ENCODE measurements around the gene TTLL3.
A peak's percentile ranks its signal among the peaks of the same experiment; 100 is the strongest.

The TTLL3 gene

DNA sequence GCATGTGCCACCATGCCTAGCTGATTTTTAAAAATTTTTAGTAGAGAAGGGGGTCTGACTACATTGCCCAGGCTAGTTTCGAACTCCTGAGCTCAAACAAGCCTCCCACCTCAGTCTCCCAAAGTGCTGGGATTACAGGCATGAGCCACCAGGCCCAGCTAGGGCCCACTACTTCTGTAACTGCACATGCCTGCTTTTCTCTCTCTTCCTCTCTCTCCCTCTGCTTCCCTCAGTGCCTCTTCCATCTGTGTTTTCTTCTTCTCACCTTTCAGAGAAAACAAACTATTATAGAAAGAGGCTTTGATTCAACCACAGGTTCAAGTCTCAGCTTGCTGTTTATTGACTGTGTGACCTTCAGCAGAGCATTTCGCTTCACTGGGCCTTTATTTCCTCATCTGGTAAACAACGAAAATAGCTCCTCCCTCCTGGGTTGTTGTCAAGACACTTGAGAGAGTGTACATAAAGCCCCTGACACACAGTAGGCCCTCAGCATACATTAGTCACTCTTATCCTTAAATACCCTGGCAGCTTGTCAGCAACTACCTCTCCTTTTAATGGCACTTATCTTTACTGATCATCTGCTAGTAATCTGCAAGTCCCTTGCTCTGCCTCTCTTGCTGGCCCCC, 28.0 kb upstream of the TTLL3 start:
- DNase-seq: no peak

DNA sequence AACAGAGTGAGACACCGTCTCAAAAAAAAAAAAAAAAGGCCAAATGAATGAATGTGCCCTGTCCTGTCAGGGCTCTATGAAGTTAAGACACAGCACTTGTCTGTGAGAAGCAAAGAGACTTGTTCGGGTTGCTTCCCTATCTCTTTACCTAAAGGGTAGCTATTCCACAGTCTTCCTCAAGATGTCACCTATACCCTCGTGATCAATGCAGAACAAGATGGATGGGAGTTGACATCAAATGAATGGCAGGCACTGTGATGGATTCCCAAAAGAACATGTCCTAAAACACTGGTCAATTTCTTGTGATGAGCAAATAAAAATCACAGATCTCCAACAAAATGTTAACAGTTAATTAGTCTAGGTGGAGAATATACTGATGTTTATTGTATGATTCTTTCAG, 27.3 kb upstream of the TTLL3 start:
- DNase-seq: no peak

DNA sequence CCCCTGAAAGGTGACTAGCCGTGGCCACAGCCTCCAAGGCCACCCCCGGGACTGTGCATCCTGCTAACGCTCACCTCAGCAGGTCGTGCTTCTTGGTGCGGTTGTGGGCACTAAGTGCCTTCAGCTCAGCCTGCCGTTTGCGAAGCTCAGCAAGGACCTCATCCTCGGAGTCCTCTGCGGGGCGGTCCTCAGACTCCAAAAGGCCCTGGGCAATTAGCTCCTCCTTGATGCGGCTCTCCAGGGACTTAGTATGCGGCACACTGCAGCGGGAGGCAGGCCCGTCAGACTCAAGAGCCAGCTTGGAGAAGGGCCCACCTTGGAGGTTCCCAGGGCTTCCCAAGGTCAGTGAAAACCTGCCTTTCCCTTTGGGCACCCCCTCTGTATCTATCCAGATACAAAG, 26.1 kb upstream of the TTLL3 start:
- DNase-seq: no peak

DNA sequence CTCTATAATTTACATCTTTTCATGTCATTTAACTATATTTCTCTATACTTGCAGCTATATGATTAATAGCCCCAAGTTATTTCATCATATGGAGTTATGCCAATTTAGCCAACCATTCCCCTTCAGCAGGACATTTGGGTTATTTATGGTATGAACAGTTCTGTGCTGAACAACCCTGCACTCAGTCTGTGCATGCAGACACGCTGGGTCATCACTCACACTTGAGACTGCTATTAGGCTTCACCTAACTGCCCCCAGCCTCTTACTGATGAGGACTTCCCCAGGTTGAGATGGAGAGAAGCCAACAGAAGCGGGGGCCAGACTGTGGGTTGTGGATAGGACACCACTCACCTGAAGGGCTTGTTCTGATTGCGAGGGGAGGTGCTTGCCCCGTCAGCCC, 25.1 kb upstream of the TTLL3 start:
- DNase-seq: no peak

DNA sequence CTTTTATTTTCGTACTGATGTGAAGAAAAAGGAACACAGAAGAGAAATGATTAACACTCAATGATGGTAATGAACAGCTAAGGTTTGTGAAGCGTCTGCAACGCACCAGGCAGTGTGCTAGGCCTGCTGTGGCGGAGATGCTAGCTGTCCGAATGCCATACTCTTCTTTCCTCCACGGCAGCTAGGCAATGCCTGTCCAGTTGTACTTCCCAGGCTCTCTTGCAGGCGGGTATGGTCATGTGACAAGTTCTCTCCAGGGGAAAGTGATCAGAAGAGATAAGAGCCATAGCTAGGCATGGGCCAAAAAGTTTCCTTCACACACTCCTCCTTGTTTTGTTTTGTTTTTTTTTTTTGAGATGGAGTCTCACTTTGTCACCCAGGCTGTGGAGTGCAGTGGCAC, 24.5 kb upstream of the TTLL3 start:
- DNase-seq: no peak

DNA sequence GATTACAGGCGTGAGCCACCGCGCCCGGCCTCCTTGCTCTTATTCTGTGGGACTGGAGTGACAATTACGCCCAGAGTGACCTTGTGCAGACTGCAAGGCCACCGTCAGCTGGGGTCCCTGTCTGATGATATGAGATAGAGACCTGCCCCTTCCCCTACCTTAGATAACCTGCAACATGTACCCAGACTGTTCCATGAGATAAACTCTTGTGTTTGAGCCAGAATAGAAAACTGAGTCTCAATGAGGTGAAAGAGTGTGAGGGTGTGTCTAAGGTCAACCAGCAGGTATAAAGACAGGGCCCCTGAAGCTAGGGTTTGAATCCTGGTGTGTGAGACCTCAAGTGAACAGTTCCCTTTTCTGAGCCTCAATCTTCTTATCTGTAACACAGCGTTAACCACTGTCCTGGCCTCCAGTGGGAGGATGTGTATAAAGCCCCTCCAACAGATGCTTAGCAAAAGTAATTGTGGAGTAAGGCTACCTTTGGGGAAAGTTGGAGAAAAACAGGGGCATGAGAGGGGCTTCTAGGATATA, 23.8 kb upstream of the TTLL3 start:
- no peak for DNase-seq

DNA sequence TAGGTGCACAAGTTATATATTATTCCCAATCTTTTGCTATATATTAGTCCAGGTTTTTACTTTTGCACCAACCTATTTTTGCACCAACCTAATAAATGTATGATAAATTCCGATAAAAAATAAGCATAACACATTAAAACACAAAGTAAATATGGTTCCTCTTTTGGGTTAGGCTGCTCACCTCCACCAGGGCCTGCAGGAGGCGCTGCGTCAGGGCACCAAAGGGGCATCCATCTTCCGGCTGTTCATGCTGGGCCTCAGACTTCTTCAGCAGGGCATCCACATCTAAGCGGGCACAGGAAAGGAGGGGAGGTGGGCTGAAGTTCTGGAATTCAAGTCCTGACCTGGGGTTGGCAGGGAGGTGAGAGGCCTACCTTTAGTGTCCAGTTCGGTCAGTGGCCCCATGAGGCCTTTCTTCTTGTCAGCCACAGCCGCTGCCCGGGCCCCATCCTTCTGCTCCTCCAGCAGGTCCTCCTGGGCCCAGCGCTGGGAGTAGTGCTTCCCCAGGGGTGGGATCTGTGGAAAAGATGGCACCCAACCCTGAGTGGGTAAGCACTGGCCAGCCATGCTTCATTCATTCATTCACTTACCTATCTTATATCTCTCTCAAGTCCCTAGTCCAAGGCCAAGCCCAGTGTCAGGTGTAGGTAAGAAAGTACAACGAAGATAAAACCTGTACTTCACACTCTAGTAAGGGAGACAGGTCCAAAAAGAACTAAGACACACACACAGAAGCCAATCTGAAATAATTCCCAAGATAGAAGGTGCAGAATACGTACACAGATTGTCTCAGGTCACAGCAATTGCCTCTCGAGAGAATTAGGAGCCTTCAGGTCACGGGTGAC, 23.0 kb upstream of the TTLL3 start:
- DNase-seq: no peak

DNA sequence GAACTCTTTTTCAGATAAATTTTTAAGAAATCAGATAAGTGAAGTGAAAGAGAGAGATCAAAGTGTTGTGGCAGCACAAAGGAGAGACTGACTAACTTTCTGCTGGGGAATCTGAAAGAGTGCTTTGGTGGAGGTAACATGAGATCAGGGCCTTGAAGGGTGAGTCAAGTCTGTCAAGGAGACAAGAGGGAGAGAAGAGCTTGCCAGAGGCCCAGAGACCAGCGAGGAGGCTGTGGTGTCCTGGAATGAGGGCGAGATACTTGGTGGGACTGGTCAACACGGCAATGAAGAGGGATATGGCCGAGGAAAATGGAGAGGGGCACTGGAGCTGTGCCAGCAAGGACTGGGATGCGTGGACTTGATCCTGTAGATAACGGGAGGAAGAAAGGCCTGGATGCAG, 22.3 kb upstream of the TTLL3 start:
- no peak for DNase-seq

DNA sequence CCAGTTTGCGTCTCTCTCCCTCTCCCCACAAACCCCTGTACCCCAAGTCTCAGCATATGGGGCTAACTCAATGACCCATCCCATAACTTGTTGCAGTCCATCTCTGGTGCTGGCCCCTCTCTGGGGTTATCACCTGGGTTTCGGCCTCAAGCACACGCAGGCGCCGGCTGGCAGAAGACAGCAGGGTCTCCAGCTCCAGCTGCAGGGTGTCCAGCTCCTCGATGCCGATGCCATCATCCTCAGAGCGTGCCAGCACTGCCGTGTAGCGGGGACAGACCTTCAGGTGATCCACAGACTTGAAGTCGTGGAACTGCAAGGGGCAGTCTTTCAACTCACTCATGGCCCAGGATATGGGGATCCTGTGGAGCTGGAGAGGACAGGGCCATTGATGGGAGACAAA, 18.9 kb upstream of the TTLL3 start:
- no peak for DNase-seq

DNA sequence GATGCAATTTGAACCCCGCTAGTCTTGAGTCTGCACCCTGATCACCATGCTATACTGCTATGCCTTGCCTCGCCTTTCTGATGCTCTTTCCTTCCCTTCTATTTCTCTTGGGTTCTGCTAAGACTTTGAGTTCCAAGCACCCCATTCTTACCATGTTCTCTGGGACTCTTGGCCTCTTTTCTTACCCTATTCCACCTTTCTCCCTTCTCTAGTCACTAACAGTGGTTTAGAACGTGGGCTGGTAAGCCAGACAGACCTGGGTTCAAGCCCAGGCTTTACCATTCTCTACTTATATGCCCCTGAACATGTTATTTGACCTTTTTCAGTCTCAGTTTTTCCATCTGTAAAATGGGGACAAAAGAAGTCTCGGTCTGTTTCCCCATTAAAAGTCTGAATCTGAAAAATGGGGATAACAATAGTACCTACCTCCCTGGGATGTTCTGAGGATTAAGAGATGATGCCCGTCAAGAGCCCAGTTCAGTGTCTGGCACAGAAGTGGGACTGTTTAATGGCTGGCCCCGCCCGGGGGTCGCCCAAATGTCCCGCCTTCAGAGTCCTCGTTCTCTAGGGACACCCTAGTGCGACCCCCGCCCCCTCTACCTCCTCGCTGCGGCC, 18.2 kb upstream of the TTLL3 start:
- DNase-seq: no peak

DNA sequence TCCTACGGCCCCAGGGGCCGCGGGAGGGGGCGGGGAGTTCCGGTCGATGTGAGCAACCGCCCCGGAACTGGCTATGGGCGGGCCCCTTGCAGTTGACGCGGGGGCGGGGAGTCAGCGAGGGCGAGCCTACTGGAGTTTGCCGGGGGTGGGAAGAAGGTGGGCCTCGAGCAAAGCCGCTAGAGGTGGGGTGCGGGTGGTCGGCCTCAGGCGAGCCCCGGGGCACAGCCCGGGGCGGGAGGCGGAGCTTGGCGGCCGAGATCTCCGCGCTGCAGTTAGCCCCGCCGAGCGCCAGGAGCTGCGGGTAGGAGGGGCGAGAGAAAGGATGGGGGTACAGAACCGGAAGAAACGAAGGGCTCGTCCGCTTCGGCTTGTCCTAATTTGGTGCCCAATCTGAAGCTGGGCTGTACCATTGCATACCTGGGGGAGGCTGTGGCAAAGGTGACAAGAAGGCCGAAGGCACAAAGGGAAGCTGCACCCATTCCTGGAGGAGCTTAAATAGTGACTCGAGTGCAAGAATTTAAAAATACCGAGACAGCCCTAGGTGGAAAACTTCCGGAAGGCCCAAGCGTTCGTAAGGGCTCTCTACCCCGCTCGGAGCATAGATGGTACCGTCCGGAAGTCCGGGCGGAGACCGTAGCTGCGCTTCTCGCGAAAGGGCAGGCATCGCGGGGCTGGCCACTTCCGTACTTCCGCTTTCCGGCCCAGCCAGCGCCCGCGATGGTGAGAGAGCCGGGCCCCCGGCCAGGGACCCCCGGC, 17.5 kb upstream of the TTLL3 start, which contains the start of the genes ARPC4 and TADA3:
Gene ARPC4, plus strand, starts transcription at position 678 of the 756 bp plus-strand sequence. Its CDS starts 40 bp downstream, at position 718.
Gene TADA3, minus strand, starts transcription at position 69 of the 756 bp plus-strand sequence. CDS start 1,007 bp downstream, outside the sequence.
- peak; percentile 94 for DNase-seq

DNA sequence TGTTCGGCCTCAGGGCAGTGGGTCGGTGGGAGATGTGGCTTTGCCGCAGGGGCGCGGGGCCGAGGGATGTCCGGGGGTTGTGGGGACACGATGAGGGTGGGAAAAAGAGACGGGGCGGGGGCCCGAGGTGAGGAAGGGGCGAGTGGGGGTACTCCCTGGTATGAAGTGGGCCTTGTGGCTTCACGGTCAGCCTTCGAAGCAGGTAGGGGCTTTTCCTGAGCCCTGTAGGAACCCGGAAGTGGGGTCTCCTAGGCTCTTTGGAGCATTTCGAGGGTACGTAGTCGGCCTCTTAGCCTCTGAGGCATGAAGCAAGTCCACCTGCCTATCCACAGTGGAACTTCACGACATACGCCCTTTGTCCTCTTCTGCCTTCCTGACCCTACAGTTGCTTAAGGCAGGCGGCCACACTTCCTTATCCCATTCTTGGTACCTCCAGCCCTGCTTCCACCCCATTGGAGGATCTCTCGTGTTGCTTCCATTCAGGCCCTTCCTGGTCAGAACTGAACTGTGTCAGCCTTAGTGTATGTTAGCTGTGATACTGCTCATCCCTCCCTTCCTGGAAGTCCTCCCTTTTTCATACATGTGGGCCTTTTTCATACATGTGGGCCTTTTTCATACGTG, 16.8 kb upstream of the TTLL3 start:
- peak; percentile 73 for DNase-seq

DNA sequence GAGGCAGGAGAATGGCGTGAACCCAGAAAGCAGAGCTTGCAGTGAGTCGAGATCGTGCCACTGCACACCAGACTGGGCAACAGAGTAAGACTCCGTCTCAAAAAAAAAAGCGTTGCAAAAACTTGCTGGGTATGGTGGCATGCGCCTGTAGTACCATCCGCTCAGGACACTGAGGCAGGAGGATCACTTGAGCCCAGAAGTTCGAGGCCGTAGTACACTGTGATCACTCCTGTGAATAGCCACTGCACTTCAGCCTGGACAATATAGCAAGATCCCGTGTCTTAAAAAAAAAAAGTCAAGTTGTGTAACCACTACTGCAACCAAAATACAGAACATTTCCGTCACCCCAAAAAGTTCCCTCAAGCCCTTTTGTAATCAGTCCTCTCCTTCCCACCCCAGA, 15.7 kb upstream of the TTLL3 start:
- no peak for DNase-seq

DNA sequence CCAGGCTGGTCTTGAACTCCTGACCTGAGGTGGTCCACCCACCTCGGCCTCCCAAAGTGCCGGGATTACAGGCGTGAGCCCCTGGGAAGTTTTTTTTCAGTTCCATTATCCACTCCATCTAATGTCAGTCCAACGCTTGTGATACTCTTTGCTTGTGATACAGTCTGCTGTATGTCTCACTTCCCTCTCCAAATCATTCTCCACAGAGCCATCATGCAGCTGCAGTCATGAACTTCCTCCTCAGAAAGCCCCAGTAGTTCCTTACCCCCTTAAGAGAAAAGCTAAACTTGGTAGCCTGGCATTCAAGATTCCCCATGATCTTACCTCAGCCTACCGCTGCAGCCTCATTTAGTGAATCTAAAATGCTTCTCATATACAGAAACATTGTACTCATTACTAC, 14.9 kb upstream of the TTLL3 start:
- peak; percentile 76 for DNase-seq

DNA sequence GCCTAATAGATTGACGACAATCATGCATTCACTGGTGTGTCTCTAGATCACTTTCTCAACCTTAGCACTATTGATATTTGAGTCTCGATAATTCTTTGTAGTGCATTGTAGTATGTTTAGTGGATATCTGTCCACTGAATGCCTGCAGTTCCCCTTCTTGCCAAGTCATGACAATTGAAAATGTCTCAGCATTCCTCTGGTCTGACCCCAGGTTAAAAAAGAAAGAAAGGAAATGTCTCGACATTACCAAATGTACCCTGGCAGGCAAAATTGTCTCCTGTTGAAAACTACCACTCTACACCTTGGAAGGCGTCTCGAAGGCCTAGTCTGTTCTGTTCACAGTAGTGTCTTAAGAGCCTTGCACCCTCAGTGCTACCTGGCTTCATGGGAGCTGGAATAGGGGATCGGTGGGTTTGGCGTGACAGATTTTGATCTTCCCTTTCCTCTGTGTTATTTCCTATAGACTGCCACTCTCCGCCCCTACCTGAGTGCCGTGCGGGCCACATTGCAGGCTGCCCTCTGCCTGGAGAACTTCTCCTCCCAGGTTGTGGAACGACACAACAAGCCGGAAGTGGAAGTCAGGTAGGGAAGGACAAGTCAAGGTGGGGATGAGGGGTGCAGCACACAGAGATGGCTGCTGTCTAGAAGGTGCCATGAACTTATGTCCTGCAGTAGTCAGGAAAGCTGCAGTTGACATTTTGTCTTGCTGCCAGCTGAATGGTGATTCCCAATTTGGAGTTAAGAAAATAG, 12.7 kb upstream of the TTLL3 start:
- DNase-seq: no peak

DNA sequence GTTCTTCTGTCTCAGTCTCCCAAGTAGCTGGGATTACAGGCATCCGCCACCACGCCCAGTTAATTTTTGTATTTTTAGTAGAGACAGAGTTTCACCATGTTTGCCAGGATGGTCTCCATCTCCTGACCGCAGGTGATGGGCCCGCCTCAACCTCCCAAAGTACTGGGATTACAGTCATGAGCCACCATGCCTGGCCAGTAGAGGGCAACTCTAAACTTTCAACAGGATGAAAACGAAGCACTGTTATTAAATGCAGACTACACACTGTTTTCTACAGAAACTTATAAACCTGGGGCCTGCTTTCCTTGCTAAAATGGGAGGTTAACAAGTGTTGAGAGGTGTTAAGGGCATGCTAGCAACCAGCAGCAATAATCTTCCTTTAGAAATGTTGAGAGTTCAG, 9.5 kb upstream of the TTLL3 start:
- DNase-seq: no peak

DNA sequence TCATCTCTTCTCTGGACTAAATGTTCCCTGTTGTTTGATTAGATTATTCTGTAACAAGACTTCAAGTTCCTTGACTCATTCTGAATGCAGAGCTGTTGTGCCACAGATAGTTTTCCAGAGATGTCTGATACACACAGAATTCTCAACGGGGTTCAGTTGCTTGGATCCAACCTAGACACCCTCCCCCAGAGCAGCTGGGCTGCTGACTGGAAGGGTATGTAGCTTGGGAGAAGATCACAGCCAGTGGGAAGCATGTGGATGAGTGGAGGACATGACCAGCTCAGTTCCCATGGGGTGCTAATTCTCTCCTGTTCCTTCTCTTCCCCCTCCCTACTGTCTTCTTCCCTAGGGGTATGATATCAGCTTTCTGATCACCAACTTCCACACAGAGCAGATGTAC, 6.6 kb upstream of the TTLL3 start:
- no peak for DNase-seq

DNA sequence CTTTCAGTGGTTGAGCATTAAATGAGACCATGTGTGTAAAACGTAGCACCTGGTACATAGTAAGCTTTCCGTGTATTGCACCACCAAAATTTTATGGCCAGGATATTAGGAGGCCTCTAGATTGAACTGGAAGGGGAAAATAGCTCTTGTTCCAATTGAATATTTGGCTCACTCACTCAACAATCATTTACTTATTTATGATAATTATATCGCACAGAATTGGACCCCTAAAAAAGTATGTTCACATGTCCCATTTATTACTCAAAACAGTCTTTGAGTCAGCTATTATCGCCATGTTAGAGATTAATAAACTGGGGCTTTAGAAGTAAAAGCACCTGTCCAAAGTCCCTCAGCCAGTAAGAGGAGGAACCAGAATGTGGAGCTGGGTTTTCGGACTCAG, 5.1 kb upstream of the TTLL3 start:
- no peak for DNase-seq

DNA sequence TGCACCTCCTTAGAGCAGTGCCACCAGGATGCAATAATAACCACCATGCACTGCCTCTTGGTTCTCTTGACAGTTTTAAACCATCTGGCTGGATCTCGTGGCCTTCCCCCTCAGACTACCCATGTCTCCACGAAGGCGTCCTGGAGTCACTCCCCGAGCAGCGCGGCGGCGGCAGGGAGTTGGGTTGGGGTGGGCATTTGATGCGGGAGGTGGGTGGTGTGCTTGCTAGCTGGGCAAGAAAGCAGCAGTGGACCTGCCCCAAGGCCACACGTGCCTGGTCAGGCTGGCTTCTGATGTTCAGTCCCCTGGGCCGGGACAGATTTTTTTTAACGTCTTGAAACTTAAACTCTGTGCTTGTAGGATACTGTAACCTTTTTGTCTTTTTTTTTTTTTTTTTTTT, 3.9 kb upstream of the TTLL3 start:
- DNase-seq: no peak

DNA sequence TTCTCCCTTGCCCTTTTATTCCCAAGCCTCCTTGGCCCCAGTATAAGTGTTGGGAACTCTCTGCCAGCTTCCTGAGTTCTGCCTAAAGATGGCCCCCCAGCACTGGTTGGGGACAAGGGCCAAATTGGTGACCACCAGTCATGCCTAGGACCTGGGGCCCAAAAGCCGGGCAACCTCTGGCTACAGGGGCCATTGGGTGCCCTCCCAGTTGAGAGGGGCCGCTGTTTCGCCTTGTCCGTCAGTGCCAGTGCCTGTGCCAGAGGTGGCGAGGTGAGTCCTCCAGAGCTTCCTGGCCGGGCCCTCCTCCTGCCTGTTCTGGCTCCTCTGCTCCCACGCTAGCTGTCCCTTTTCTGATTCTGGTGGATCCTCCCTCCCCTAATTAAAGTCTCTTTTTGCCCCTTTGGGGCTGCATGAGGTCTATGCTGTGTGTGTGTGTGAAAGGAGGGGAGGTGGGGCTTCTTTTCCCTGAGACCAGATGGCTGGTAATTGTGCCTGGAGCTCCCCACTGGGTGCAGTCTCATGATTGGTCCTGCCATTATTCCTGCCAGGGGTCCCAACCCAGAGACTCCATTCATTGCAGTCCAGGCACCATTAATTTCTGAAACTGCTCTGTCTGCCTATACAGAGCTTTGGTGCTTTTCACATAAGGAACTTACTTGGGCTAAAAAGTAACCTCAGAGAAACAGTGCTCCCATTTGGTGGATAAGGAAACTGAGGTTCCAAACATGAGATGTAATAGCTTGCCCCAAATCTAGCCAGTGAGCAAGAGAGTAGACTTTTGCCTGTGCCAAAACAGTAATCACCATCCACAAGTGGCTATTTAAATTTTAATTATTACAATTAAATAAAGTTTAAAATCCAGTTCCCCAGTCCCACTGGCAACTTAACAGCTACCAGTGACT, 3.1 kb upstream of the TTLL3 start:
- no peak for DNase-seq

DNA sequence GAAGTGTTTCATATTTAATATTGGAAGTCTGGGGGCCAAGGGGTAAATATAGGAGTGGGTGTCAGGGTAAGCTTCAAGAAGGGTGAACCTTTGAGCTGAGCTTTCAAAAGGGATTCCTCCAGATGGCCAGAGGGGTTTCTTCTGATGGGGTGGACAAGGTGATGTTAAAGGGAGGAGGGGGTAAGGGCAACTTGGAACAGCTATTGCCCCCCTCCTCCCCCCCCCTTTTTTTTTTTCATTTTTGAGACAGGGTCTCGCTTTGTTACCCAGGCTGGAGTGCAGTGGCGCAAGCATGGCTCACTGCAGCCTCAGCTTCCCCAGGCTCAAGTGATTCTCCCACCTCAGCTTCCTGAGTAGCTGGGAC, 2.1 kb upstream of the TTLL3 start:
- no peak for DNase-seq

Measured in inflammatory macrophage treated with lipopolysaccharide for 4 hours (primary cell).